ENCODE measurements around the gene BRME1.

GRCh38 chr19:13909430-13909829 is 3.5 kb upstream of the BRME1 start:
- TF ChIP-seq CTCF (IDR thresholded peaks at IDR 0.05) (no peak), POLR2A (IDR thresholded peaks at IDR 0.05) (no peak), POLR2AphosphoS5 (IDR thresholded peaks at IDR 0.05) (no peak), EP300 (IDR thresholded peaks at IDR 0.05) (no peak)
